H9 (cell line): ENCODE results near the gene APCDD1L. TPM values are rescaled to one million over a fixed set of nuclear protein-coding genes. Genes with fewer than 3 reads are reported as not detected.

ENCODE experiments used
- DNase-seq: peaks from one replicate; pipeline ENCODE4 v3.0.0-alpha.2; 2017
- H2AFZ ChIP-seq: one replicate; pipeline ENCODE4 v1.6.1; 2013; ENCODE audit warnings: mild to moderate bottlenecking, low read length, control low read depth, moderate library complexity
- H2AK5ac ChIP-seq: 2 replicates; pipeline ENCODE4 v1.6.1; 2013; ENCODE audit warnings: low read length, control low read depth, mixed read lengths; ENCODE audit not compliant: insufficient read length
- H2BK120ac ChIP-seq: one replicate; pipeline ENCODE4 v1.6.1; 2013; ENCODE audit warnings: low read depth, mild to moderate bottlenecking, low read length, control low read depth, inconsistent platforms; ENCODE audit not compliant: poor library complexity, severe bottlenecking
- H2BK12ac ChIP-seq: 2 replicates; pipeline ENCODE4 v1.6.1; 2013; ENCODE audit warnings: low read length, control low read depth, mixed read lengths, low read depth; ENCODE audit not compliant: insufficient read length
- H2BK15ac ChIP-seq: 2 replicates; pipeline ENCODE4 v1.6.1; 2013; ENCODE audit warnings: low read depth, low read length, control low read depth
- H2BK20ac ChIP-seq: one replicate; pipeline ENCODE4 v1.6.1; 2013; ENCODE audit warnings: low read depth, mild to moderate bottlenecking, low read length, control low read depth, inconsistent platforms; ENCODE audit not compliant: poor library complexity, severe bottlenecking
- H2BK5ac ChIP-seq: 2 replicates; pipeline ENCODE4 v1.6.1; 2013; ENCODE audit warnings: low read length, control low read depth, mixed read lengths; ENCODE audit not compliant: insufficient read length
- H3K14ac ChIP-seq: 2 replicates; pipeline ENCODE4 v1.6.1; 2013; ENCODE audit warnings: low read length, control low read depth; ENCODE audit not compliant: insufficient read depth
- H3K18ac ChIP-seq: 2 replicates; pipeline ENCODE4 v1.6.1; 2013; ENCODE audit warnings: low read depth, mild to moderate bottlenecking, mixed read lengths, low read length, control low read depth; ENCODE audit not compliant: insufficient read length
- H3K23ac ChIP-seq: 2 replicates; pipeline ENCODE4 v1.6.1; 2013; ENCODE audit warnings: low read length, control low read depth, mixed read lengths, low read depth; ENCODE audit not compliant: insufficient read length
- H3K23me2 ChIP-seq: 2 replicates; pipeline ENCODE4 v1.6.1; 2013; ENCODE audit warnings: low read depth, mild to moderate bottlenecking, mixed read lengths, low read length, control low read depth; ENCODE audit not compliant: insufficient read length, poor library complexity, severe bottlenecking
- H3K27ac ChIP-seq: 2 replicates; pipeline ENCODE4 v1.5.1; 2013; ENCODE audit warnings: low read length, control low read depth, mixed read lengths, low read depth; ENCODE audit not compliant: insufficient read length
- H3K27me3 ChIP-seq: 2 replicates; pipeline ENCODE4 v1.6.1; 2013; ENCODE audit warnings: low read length, control low read depth, inconsistent platforms; ENCODE audit not compliant: insufficient read depth
- H3K4ac ChIP-seq: 2 replicates; pipeline ENCODE4 v1.6.1; 2013; ENCODE audit warnings: low read depth, mild to moderate bottlenecking, control low read depth, inconsistent platforms, low read length, moderate library complexity
- H3K4me1 ChIP-seq: 2 replicates; pipeline ENCODE4 v1.6.1; 2013; ENCODE audit warnings: low read length, control low read depth, inconsistent platforms; ENCODE audit not compliant: insufficient read depth
- H3K4me2 ChIP-seq: 2 replicates; pipeline ENCODE4 v1.6.1; 2013; ENCODE audit warnings: low read length, control low read depth, mixed read lengths; ENCODE audit not compliant: insufficient read length, insufficient read depth
- H3K56ac ChIP-seq: 2 replicates; pipeline ENCODE4 v1.6.1; 2013; ENCODE audit warnings: low read depth, mild to moderate bottlenecking, mixed read lengths, low read length, control low read depth; ENCODE audit not compliant: insufficient read length
- H3K79me1 ChIP-seq: 2 replicates; pipeline ENCODE4 v1.6.1; 2013; ENCODE audit warnings: low read depth, mild to moderate bottlenecking, moderate library complexity, low read length, control low read depth, inconsistent platforms; ENCODE audit not compliant: insufficient read depth, poor library complexity, severe bottlenecking
- H3K79me2 ChIP-seq: 2 replicates; pipeline ENCODE4 v1.6.1; 2013; ENCODE audit warnings: low read length, control low read depth, inconsistent platforms; ENCODE audit not compliant: insufficient read depth
- H3K9ac ChIP-seq: 2 replicates; pipeline ENCODE4 v1.6.1; 2013; ENCODE audit warnings: low read length, control low read depth, mixed read lengths; ENCODE audit not compliant: insufficient read length; ENCODE audit errors: extremely low read depth
- H3K9me3 ChIP-seq: one replicate; pipeline ENCODE4 v1.6.1; 2013; ENCODE audit warnings: low read depth, low read length, inconsistent platforms; ENCODE audit not compliant: control insufficient read depth
- H3T11ph ChIP-seq: one replicate; pipeline ENCODE4 v1.6.1; 2013; ENCODE audit warnings: mild to moderate bottlenecking, low read length, control low read depth, inconsistent platforms
- H4K20me1 ChIP-seq: one replicate; pipeline ENCODE4 v1.6.1; 2013; ENCODE audit not compliant: control insufficient read depth, insufficient read length, insufficient read depth
- H4K5ac ChIP-seq: 2 replicates; pipeline ENCODE4 v1.6.1; 2013; ENCODE audit warnings: low read depth, mild to moderate bottlenecking, mixed read lengths, low read length, control low read depth; ENCODE audit not compliant: insufficient read length
- H4K8ac ChIP-seq: replicated peaks from 2 replicates; pipeline ENCODE4 v1.6.1; 2013; ENCODE audit warnings: low read length, control low read depth, mixed read lengths, low read depth; ENCODE audit not compliant: insufficient read length
- H4K91ac ChIP-seq: 2 replicates; pipeline ENCODE4 v1.6.1; 2013; ENCODE audit warnings: low read depth, mild to moderate bottlenecking, moderate library complexity, mixed read lengths, low read length, control low read depth; ENCODE audit not compliant: insufficient read length
- H3K27ac Mint-ChIP-seq, 3 experiments: 2 replicates in 2 of 3; 3 replicates in 1 of 3; pipeline ENCODE4 v1.8.0; 2020 to 2021; ENCODE audit warnings: mixed read lengths in 3 of 3, mild to moderate bottlenecking in 1 of 3, moderate library complexity in 1 of 3
- H3K27me3 Mint-ChIP-seq: 2 replicates; pipeline ENCODE4 v1.8.0; 2021; ENCODE audit warnings: low read depth, mild to moderate bottlenecking, moderate library complexity, mixed read lengths
- H3K36me3 Mint-ChIP-seq, 3 experiments: 2 replicates in 2 of 3; 3 replicates in 1 of 3; pipeline ENCODE4 v1.8.0; 2020 to 2021; ENCODE audit warnings: low read depth in 3 of 3, mixed read lengths in 3 of 3; ENCODE audit not compliant: insufficient read depth in 1 of 3
- H3K4me1 Mint-ChIP-seq, 2 experiments: 2 replicates each; pipeline ENCODE4 v1.8.0; 2020; ENCODE audit warnings: mixed read lengths in 2 of 2
- H3K4me3 Mint-ChIP-seq, 2 experiments: 2 replicates in 1 of 2; 3 replicates in 1 of 2; pipeline ENCODE4 v1.8.0; 2020 to 2021; ENCODE audit warnings: mild to moderate bottlenecking in 2 of 2, mixed read lengths in 2 of 2, moderate library complexity in 1 of 2
- H3K9me3 Mint-ChIP-seq, 2 experiments: 2 replicates in 1 of 2; 3 replicates in 1 of 2; pipeline ENCODE4 v1.8.0; 2020; ENCODE audit warnings: mild to moderate bottlenecking in 2 of 2, mixed read lengths in 2 of 2, moderate library complexity in 1 of 2
- CTCF ChIP-seq: fragments of 200-600 bp; sonication (generic); conservative IDR thresholded peaks from 3 replicates; pipeline ENCODE4 v1.8.0; 2021; ENCODE audit warnings: antibody characterized with exemption, mild to moderate bottlenecking
- WGBS: extraction: QIAGEN DNeasy Blood & Tissue Kit; methylation state at CpG from one replicate; pipeline ENCODE4 v1.1.7; 2013; ENCODE audit warnings: missing lambda C conversion rate, low lambda C conversion rate, mixed read lengths; ENCODE audit not compliant: insufficient read length; ENCODE audit errors: extremely low coverage; 5-methylcytosine and 5-hydroxymethylcytosine counted together
- total RNA-seq: library from RNA; stranded (reverse); gene quantifications from 2 replicates; pipeline ENCODE4 v1.2.1, GENCODE V29; 2021

The APCDD1L gene
- total RNA-seq, 1 experiment from 2014 or later, result 0.68 TPM

DNA sequence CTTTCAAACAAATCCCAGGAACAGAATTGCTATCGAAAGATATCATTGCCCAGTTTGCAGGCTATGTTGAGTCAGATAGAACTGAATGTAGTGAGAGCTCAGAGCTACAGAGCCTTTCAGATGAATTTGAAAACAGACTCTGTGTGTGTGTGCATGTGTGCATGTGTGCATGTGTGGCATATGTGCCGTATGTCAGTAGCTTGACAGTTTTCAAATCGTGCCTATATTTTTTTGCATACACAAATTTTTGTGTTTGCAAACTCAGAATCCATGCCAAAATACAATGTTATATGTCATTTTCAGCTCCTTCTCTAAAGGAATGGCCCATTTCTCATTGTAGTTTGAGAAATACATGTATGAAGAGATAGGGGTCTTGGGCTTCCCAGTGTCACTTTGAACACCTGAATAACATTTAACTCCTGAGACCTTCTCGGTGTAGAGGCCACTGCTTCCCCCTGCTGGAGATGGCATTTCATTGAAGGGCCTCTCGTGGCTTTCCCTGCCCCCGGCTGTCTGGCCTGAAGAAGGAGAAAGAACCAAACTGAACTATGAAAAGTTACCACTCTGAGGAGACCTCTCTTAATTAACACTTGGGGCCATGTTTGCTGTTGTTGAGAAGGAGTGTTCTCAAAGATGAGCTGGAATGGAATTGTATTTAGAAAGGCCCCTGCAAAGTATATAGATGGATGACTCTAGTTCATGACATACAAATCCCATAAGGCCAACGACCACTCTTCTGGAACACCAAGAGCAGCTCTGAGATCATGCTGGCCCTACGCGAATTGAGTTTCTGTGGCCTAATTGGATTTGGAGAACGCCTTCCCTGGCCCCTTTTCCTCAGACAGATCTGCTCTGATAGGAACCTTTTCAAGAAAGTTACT is 67.4 kb downstream of the APCDD1L start:
- no peak overlapping the region for H4K5ac ChIP-seq
- H3K9ac ChIP-seq, result no peak overlapping the region
- H4K20me1 ChIP-seq, result no peaks in the 10 kb centered on the region
- no peak overlapping the region for H3K18ac ChIP-seq
- H3K23me2 ChIP-seq, result no peaks in the 10 kb centered on the region
- DNase-seq, result peak; percentile 73
- peaks cover 23 to 29% of the 10 kb centered on the region in 2 experiments for H3K4me1 Mint-ChIP-seq
- H2AFZ ChIP-seq, result no peak overlapping the region
- no peak overlapping the region for H3K56ac ChIP-seq
- H2AK5ac ChIP-seq, result no peak overlapping the region
- no peak overlapping the region for H3T11ph ChIP-seq
- H3K4me2 ChIP-seq, result no peak overlapping the region
- no peak overlapping the region for H2BK5ac ChIP-seq
- peak; percentile 87 for TF ChIP-seq CTCF
- no peaks in the 10 kb centered on the region for H3K9me3 Mint-ChIP-seq
- no peak overlapping the region for H4K91ac ChIP-seq
- H3K4ac ChIP-seq, result no peak overlapping the region
- no CpG with 5 or more reads among the region's 10 CpGs for WGBS
- peaks cover 5% of the 10 kb centered on the region; the same call in 1 of the 2 replicates for H3K4me1 ChIP-seq
- no peak overlapping the region for H2BK12ac ChIP-seq
- H3K9me3 ChIP-seq, result no peaks in the 10 kb centered on the region
- H3K27ac ChIP-seq, result no peak overlapping the region
- H3K79me1 ChIP-seq, result no peaks in the 10 kb centered on the region
- H3K36me3 Mint-ChIP-seq, result peaks cover 7 to 33% (median 24%) of the 10 kb centered on the region in 3 experiments; a peak in 6 of 7 replicates
- H3K27ac Mint-ChIP-seq, result peak overlapping the region in 1 of 3 experiments; percentile 33; a peak in 1 of 7 replicates
- H3K14ac ChIP-seq, result no peak overlapping the region
- H3K4me3 Mint-ChIP-seq, result no peak overlapping the region
- H3K27me3 Mint-ChIP-seq, result no peaks in the 10 kb centered on the region
- H2BK20ac ChIP-seq, result no peak overlapping the region
- H3K23ac ChIP-seq, result no peak overlapping the region
- H2BK15ac ChIP-seq, result no peak overlapping the region
- H3K79me2 ChIP-seq, result no peaks in the 10 kb centered on the region
- no peak overlapping the region for H4K8ac ChIP-seq
- H3K27me3 ChIP-seq, result no peaks in the 10 kb centered on the region
- H2BK120ac ChIP-seq, result no peak overlapping the region
